ENCODE data around the gene MEGF11.

MEGF11 gene

DNA sequence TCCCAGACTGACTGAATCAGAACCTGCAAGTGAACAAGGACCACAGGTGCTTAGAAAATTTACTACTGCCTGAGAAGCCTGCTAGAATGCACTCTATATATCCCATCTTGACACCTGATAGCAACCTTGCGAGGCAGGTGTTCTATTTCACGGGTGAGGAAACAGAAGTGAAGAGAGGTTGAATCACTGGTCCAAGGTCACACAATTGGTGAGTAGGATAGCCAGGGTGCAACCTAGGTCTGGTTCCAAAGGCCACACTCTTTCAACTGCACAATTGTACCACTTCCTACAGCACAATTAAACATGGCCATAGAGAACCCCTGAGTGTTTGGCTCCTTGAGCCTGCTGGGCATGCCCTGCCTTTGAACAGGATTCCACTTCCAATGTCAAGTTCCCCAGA lies 297.2 kb downstream of the MEGF11 start:
- in situ Hi-C loops (cut with MboI; ENCODE audit: low sequenced_read_pairs), result no loop called here

DNA sequence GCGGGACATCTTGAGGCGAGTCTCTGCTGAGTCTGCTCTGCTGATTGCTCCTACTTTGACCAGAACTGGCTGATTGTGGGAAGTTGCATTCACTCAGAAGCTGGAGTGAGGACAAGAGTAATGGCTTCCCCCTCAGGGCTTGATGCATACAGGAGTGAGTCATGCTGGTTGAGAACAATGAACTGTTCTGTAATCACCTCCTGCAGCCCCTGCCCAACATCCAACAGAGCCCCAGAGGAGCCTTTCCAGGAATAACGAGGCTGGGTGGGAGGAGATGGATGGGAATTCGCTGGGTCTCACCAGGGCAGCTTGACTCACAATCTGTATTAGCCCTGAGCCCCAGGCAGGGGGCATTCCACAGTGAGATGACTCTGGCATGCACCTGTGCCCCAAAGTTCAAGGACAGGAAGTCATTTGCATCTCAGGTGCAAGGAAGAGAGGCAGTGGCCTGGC lies 299.2 kb downstream of the MEGF11 start:
- in situ Hi-C loops (cut with MboI; ENCODE audit: low sequenced_read_pairs), result no loop called here

DNA sequence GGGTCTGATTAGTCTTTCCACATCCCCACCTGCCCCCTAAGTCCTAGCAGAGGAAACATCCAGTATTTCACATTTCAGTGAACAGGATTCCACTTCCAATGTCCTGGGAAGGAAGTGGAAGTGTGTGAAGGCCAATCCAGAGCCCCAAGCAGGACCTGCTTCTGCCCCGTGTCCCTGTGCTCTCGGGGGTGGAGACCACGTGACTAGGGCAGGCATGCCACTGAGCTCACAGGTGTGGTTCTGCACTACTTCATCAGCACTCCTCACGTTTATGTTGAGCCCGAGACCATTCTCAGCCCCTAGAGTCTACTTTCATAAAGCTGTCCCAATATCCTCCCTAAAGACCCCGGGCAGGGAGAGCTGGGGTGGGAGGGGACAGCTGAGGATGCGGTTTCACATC lies 299.9 kb downstream of the MEGF11 start:
- in situ Hi-C loops (cut with MboI; ENCODE audit: low sequenced_read_pairs), result no loop called here

DNA sequence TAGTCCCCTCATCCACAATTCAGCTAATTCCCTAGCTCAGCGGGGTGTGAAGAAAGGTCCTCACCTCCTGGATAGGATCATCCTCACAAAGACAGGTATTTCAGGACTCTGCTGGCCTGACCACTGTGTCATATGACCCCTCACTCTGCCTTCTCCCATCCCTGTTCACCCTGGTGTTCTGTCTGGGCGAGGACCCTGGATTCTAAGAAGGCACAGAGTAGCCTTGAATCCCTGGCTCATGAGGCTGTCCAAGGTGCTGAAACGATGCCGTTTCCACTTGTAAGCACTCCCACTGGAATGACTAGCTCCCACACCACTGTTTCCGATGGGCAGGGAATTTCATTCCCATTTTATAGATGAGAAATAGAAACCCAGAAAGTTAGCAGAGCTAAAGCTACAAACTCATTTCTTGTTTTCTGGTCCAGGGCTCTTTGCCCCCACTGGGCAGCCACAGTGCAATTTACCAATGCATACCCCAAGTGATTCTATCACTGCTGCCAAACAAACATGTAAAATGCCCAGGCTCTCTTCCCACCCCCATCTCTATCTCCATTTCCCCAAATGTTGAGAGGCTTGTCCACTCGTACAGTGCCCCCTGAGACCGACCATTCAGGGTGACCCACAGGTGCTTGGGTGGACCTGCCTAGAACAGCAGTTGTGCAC lies 301.0 kb downstream of the MEGF11 start:
- in situ Hi-C loops (cut with MboI; ENCODE audit: low sequenced_read_pairs), result no loop called here

DNA sequence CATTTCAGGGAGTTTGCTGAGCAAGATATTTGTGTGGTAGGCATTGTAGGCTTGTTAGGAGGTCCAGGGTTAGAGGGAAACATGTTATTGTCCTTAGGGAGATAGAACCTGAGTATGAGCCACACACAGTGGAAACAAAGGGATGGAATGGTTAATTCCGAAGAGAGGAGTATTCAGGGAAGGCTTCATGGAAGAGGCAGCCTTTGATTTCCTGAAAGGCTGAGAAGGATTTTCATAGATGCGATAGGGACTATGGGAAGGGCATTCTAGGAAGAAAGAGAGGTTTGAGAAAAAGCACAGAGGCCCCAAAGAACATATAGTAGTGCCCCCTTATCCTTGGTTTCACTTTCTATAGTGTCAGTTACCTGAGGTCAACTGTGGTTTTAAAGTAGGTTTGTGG lies 302.5 kb downstream of the MEGF11 start:
- in situ Hi-C loops (cut with MboI; ENCODE audit: low sequenced_read_pairs), result no loop called here

DNA sequence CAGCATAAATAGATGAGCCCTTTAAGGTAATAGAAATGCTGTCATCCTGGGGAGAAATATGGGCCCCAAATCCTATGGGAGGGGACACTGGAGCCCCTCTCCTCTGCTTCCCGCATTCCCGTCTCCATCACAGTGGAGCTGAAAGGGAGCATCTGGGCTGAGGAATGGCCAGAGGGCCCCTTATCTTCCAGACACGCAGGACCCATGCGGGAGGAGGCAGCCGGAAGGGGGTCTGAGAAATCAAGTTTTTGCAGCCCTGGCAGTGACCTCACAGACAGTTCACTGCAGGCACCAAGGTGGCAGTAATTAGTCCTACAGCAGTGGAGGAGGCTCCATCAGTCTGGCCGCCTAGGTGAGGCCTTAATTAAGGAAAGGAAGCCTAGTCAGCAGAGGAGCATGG lies 304.1 kb downstream of the MEGF11 start:
- in situ Hi-C loops (cut with MboI; ENCODE audit: low sequenced_read_pairs), result no loop called here

DNA sequence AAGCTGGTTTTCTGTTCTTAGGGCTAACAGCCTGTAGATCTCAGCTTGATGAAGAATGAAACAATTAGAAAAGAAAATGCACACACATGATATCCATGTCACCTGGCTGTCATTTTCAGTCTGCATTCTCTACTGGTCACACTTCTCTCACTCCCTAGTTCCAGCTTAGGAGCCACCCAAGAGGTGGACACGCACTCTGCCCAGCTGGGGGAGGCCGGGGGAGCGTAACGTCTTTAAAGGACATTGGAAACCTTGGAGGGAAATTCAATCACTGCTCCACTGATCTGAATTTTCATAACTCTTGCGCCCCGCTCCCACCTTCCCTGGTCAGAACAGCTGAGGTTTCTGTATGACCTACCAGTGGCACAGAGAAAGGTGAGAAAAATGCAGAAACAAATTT lies 304.5 kb downstream of the MEGF11 start:
- in situ Hi-C loops (cut with MboI; ENCODE audit: low sequenced_read_pairs), result no loop called here

DNA sequence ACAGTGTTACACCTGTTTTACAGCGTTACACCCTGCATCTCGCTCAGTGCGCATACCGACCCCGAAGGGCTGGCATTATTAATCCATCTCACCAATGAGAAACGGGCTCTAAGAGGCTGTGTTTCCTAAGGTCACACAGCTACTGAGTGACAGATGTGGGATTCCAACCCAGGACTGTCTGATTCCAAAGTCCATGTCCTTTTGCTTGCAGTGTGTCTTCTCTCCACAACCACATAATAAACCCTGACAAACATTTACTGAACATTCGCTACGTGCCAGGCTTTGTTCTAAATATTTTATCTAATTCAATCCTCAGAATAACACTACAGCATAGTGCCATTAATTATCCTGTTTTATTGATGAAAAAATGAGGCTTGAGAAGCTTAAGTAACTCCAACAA lies 305.2 kb downstream of the MEGF11 start:
- in situ Hi-C loops (cut with MboI; ENCODE audit: low sequenced_read_pairs), result no loop called here

DNA sequence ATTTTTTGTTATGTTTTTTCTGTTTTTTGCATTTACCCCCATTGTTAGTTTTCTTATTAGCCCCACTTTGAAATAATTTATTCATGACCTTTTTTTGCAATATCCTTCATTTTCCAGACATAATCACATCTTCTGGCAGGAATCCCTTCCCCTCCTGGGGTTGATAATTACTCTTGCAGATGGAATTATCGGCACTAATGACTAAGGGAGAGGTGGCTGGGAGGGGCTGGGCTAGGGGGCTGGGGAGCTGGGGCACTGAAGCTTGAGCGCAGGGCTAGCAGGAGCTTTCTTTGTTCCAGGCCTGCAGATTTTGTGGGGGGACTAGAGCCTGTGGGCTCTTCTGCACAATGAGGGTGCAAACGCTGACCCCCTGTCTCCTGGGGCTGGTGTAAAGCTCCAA lies 306.5 kb downstream of the MEGF11 start:
- in situ Hi-C loops (cut with MboI; ENCODE audit: low sequenced_read_pairs), result no loop called here

DNA sequence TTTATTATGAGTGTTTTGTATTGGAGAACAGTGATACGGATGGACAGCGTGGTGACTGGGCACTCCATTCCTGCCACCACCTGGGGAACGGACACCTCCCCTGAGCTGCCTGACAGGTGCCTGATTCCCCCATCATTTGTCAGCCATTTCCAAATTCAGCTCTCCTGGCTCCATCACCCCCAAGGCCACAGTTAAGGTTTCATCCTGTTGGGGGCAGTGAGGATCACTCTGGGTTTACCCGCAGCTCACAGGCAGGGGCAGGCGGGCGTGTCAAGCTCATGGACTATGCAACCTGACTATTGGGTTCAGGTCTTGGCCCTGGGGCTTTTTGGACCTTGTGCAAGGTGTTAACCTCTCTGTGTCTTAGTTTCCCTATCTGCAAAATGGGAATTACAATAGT lies 307.9 kb downstream of the MEGF11 start:
- in situ Hi-C loops (cut with MboI; ENCODE audit: low sequenced_read_pairs), result no loop called here

DNA sequence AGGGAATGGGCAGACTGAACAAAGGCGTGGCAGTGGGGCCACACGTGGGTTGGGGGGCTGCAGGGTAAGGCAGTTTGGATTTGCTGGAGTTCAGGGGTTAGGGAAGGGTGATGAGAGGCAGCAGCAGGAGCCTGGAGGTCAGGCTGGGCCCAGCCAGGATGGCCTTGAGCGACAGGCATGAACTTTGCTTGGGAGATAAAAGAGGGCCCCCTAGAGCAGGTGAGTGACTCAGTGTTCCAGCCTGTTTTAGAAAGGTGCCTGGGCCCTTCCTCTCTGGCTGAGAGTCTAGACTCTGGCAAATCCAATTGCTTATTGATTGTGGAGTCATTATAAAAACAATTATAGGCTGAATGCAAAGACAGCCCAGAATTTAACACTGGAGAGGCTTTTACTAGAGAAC lies 309.1 kb downstream of the MEGF11 start:
- in situ Hi-C loops (cut with MboI; ENCODE audit: low sequenced_read_pairs), result no loop called here

DNA sequence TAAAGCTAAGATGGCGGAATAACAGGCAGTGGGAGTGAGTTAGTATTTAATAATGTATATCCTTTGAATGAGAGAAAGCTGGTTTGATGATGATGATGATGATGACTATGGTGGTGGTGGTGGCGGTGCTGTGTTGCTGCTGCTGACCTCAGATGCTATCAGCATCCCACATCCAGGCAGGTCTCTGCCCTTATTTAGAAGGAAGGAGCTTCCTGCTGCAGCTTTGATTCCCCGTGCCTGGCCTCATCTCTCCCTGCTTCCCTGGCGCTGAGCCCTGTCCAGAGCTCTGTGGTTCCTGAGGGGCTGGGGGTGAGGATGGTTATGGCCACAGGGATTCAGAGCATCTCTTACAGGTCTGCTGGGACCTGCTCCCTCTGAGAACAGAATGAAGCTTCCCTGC lies 311.1 kb downstream of the MEGF11 start:
- in situ Hi-C loops (cut with MboI; ENCODE audit: low sequenced_read_pairs), result no loop called here

DNA sequence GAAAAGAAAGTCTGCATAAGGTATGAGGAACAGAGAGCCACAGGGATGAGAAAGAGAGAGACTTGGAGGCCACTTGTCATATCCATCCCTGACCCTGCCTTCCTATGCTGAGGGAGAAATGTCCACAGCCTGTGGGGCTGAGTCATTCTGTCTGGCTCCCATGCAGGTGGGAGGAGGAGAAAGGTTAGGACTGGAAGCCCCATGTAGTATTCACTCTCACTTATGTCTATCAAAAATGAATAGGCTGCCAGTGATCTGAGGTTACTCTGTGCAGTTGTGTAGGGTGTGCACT lies 313.0 kb downstream of the MEGF11 start:
- in situ Hi-C loops (cut with MboI; ENCODE audit: low sequenced_read_pairs), result no loop called here

DNA sequence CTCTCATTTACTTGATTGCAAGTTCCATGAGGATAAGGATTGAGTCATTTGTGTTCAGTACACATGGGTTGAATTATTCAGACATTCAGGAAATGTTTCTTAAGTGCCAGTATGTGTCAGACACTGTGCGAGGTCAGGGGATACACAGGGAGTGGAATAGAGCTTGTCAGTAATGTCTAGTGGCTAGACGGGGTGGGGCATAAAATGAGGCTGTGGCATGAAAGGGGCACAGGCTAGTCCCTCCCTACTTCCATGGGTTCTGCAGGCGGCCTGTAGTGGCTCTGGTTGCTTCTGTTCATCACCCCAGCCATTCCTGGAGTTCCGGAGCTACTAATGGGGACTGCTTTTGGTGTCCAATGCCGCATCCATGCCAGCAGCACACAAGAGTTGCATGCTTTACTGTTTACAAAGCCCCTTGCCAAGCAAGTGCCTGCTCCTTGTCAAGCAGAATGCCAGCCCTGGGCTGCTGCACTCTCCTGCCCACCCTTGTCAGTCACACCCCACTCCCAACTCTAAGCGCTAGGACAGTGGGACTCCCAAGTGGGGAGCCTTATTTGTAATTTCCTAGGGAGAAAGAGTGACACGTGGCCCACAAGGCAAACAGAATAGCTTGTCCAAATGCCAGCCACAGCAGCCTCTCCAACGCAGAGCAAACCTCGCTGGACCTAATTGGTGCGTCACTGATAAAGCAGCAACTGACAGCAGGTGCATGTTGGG lies 313.5 kb downstream of the MEGF11 start:
- in situ Hi-C loops (cut with MboI; ENCODE audit: low sequenced_read_pairs), result no loop called here

DNA sequence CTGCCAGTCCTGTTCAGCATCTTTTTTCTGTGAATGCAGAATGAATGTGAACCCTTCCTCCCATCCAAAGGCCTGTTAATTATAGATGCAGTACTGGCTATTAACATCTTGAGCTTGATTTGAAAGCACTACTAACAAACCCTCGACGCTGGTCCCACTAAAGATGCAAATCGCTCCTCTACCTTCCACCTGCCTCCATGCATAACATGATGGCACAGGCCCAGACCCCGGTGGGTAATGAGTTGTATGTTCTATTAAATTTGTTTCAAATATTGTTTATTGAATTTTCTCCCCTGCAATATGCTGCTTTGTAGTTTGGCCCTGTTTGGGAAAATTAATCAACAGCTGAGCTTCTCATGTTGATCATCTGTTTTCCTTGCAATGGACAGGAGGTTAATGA lies 314.9 kb downstream of the MEGF11 start:
- in situ Hi-C loops (cut with MboI; ENCODE audit: low sequenced_read_pairs), result no loop called here

DNA sequence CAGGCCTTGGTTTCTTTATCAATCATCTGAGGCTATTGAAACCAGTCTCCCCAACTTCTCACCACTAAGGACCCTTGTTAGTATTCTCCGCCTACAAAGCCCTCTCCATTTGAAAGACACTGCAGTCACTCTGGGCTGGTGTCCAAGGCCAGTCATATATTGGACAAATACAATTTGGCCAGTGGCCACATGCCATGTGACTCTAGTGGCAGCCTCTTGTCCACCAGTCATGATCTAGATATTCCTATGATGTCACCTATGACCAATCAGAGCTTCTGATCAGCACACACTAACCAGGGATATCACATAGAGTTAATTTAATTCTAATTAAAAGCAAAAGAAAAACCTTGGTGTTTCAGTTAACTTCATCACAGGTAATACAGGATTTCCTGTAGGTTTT lies 316.1 kb downstream of the MEGF11 start:
- in situ Hi-C loops (cut with MboI; ENCODE audit: low sequenced_read_pairs), result no loop called here

DNA sequence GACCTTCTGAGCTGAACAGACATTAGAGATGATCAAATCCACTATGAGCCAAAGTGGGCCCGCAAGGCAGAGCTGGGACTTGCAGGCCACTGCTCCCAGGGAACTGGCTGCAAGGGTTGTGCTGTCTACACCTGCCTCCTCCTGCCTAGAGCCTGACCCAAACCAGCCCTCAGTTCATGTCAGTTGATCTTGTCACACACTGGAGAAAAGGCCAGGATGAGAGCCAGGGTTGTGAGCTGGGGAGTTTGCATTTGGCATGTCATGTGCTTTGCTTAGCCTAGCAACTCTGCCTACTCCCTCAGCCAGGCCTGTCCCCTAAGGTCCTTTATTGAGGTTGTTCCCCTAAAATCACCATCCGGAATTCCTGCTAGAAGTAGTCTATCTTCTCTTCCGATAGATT lies 316.5 kb downstream of the MEGF11 start:
- in situ Hi-C loops (cut with MboI; ENCODE audit: low sequenced_read_pairs), result no loop called here

DNA sequence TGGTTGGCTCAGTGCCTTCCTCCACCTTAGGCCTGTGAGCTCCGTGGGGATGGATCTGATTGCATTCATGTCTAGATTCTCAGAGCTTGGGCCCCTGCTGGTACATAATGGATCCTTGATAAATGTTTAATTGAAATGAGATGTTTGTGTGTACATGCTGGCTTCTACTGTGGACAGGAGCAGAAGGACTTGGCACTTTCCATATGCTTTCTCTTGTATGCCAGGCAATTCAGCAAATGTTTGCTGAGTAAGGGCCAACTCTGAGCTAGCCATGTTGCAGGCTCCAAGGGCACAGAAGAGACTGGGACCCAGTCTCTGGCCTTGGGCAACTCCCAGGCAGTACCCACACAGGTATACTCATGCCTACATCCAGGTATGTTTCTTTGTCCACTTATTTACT lies 317.3 kb downstream of the MEGF11 start:
- in situ Hi-C loops (cut with MboI; ENCODE audit: low sequenced_read_pairs), result no loop called here

DNA sequence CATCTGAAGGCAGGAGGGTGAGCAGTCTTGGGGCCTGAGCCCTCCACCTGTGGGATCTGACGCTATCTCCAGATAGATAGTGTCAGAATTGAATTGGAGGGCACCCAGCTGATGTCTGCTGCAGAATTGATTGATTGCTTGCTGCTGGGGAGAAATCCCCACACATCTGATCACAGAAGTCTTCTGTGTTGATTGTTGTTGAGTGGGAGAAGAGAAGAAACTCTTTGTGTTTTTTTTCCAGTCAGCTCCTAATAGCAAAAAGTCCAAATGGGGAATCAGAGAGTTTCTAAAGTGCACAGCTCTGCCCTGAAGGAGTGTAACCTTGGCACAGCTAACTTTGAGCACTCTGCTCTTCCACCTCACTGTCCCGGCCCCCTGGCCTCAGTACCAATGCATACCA lies 318.2 kb downstream of the MEGF11 start:
- in situ Hi-C loops (cut with MboI; ENCODE audit: low sequenced_read_pairs), result no loop called here

DNA sequence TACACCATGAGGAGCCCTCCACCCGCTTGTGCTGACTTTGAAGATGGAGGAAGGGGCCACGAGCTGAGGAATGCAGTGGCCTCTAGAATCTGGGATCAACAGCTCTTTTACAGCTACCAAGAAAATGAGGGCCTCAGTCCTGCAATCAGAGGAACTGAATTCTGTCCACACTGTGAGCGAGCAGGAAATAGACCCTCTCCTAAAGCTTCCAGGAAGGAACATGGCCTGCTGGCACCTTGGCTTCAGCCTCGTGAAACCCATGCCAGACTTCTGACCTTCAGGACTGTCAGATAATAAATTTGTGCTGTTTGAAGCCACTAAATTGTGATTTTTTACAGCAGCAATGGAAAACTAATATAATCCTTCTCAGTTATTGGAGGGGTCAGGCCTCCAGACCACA lies 322.3 kb downstream of the MEGF11 start:
- in situ Hi-C loops (cut with MboI; ENCODE audit: low sequenced_read_pairs), result no loop called here

DNA sequence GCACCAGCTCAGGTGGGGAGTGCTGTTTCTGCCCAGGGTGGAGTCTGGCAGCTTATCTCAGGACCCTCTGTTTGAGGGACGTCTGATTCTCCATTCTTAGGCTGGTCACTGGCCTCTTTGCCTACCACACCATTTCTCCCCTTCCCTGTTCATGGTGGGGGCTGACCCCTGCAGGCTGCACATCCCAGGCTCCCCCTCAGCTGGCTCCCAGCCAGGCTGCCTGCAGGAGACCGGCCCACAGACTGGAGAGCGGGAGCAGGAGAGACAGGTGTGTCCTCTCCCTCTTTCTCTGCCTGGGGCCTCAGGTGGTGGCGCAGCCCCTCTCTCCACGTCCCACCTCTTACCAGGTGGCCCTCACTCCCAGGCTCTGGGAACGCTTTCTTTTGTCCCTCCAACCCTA lies 323.4 kb downstream of the MEGF11 start:
- in situ Hi-C loops (cut with MboI; ENCODE audit: low sequenced_read_pairs), result no loop called here

DNA sequence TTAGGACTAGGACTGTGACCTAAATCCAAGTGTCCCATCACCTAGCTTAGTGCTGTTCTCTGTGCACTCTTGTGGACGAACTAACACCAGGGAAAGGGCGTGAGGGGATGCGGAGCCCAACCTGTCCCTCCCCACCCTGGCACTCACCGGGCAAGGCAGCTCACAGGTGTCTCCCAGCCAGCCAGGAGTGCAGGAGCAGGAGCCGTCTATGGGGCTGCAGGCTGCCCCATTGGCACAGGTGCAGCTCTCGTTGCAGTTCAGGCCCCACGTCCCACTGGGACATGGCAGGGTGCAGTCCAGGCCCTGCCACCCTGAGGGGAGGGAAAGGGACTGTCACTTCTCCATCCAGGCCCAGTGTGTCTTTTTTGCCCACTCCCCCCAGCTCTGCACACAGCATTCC lies 324.0 kb downstream of the MEGF11 start:
- in situ Hi-C loops (cut with MboI; ENCODE audit: low sequenced_read_pairs), result no loop called here

DNA sequence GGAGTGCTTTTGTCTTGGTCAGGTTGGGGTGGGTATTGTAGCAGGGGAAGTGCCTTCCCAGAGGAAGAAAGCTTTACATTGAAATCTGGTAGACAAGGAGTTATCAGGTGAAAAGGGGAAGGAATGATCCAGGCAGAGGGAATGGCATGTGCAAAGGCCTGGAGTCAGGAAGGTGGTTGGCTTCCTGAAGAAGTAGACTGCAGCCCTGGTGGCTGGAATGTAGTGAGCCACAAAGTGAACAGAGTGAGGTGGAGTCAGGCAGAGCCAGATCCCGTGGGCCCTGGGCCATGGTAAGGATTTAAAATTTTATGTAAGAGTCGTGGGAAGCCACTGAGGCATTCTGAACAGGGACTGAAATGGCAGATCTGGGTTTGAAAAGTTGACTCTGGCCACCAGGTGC lies 326.0 kb downstream of the MEGF11 start:
- in situ Hi-C loops (cut with MboI; ENCODE audit: low sequenced_read_pairs), result no loop called here
